ENCODE results near the gene VCX3A.

- TF ChIP-seq CTCF (IDR thresholded peaks at IDR 0.05; ENCODE audit: low read depth, low read length, poor library complexity, severe bottlenecking) (no peak), EZH2phosphoT487 (IDR thresholded peaks at IDR 0.05; ENCODE audit: borderline replicate concordance, low read length) (no peak)
Observed at GRCh38 chrX:6500719-6501118, 34.2 kb downstream of the VCX3A start.
